ENCODE results near the gene SLMAP. TPM values are rescaled to one million over a fixed set of nuclear protein-coding genes. Genes with fewer than 3 reads are reported as not detected.

SLMAP gene
- 10.5 and 11.7 TPM in 2 replicates for polyA plus RNA-seq (2012; rRNA removed)
- polyA plus RNA-seq (2012; cell fraction: cytosol; rRNA removed), result 14.4 and 16.5 TPM in 2 replicates
- polyA plus RNA-seq (2012; cell fraction: nucleus; rRNA removed), result 13.9 and 19.8 TPM in 2 replicates

- Histone ChIP-seq H3K79me2 (ENCODE audit: insufficient read depth) (peaks cover 48% of the 10 kb centered on the region), H3K4me2 (peak within 1 kb of the TSS; percentile 94), H3K4me1 (ENCODE audit: control insufficient read depth in 1 of 2, insufficient read depth in 2 of 2, low read depth in 1 of 2, low read length in 1 of 2) (peaks cover 12 to 14% of the 10 kb centered on the region in 2 experiments; a peak in 3 of 4 replicates), H2AFZ (ENCODE audit: low read depth) (peak within 1 kb of the TSS; percentile 100), H3K9me3 (no peaks in the 10 kb centered on the region), H4K20me1 (ENCODE audit: insufficient read depth) (peaks cover 26% of the 10 kb centered on the region), H3K9ac (peak within 1 kb of the TSS; percentile 85), H3K27me3 (ENCODE audit: insufficient read depth) (no peaks in the 10 kb centered on the region), H3K27ac (ENCODE audit: low read depth in 2 of 2, low read length in 1 of 2) (peak within 1 kb of the TSS; percentile 82 to 91), H3K36me3 (replicated peaks in 1 of 2; ENCODE audit: control insufficient read depth in 1 of 2, insufficient read depth in 2 of 2, low read length in 1 of 2) (peaks cover 9 to 31% of the 10 kb centered on the region in 2 experiments), H3K9me2 (no peaks in the 10 kb centered on the region), H3F3A (replicated peaks; ENCODE audit: insufficient read depth) (peaks cover 9% of the 10 kb centered on the region), H3K4me3 (ENCODE audit: low read depth in 2 of 2, low read length in 1 of 2) (peak within 1 kb of the TSS; percentile 89 to 94)
- peak; percentile 96 for DNase-seq
- ChIA-PET POLR2A (interaction anchor here (0.6 to 1.7 kb wide), 3 partner anchors 63 to 159 kb away, joined by 3 to 7 read pairs (median 4); partner anchors contain the start of genes ARF4 and DENND6A), CTCF (interaction anchor here (0.6 to 1.2 kb wide), 2 partner anchors 109 to 151 kb away, joined by 3 read pairs; no protein-coding TSS in a partner anchor)
- 0% methylated on average over 14 of the region's 48 CpGs for WGBS (ENCODE audit: low lambda C conversion rate)
- TF ChIP-seq POLR2AphosphoS5 (IDR thresholded peaks at IDR 0.05; ENCODE audit: low read depth, low read length) (peak; percentile 61; the same call in 1 of the 2 replicates), RAD21 (IDR thresholded peaks at IDR 0.05; ENCODE audit: low read length) (no peak), TAF1 (IDR thresholded peaks at IDR 0.05; ENCODE audit: borderline replicate concordance, low read depth, low read length) (peak; percentile 80), SIN3A (IDR thresholded peaks at IDR 0.05; ENCODE audit: borderline replicate concordance, low read depth, low read length) (peak; percentile 96), ZBTB33 (IDR thresholded peaks at IDR 0.05; ENCODE audit: borderline replicate concordance, low read depth) (peak; percentile 81), TCF12 (IDR thresholded peaks at IDR 0.05) (0 out of 2 replicates have a peak, but pooled peaks have one; percentile 25), MAX (IDR thresholded peaks at IDR 0.05; ENCODE audit: low read depth) (peak; percentile 58; the same call in 1 of the 2 replicates), YY1 (IDR thresholded peaks at IDR 0.05; ENCODE audit: low read depth) (peak; percentile 100), IRF3 (IDR thresholded peaks at IDR 0.05; ENCODE audit: low read depth, low read length) (no peak), SMC3 (IDR thresholded peaks at IDR 0.05; ENCODE audit: low read depth, low read length) (no peak), MXI1 (IDR thresholded peaks at IDR 0.05; ENCODE audit: low read depth, low read length) (peak; percentile 78), ELF1 (IDR thresholded peaks at IDR 0.05) (peak; percentile 86), TEAD4 (IDR thresholded peaks at IDR 0.05; ENCODE audit: borderline replicate concordance, insufficient read depth) (no peak), FOSL2 (IDR thresholded peaks at IDR 0.05; ENCODE audit: borderline replicate concordance, low read depth) (no peak), GABPA (IDR thresholded peaks at IDR 0.05; ENCODE audit: low read depth) (peak; percentile 33; the same call in 1 of the 2 replicates)
- TF ChIP-seq, protein P1, sequence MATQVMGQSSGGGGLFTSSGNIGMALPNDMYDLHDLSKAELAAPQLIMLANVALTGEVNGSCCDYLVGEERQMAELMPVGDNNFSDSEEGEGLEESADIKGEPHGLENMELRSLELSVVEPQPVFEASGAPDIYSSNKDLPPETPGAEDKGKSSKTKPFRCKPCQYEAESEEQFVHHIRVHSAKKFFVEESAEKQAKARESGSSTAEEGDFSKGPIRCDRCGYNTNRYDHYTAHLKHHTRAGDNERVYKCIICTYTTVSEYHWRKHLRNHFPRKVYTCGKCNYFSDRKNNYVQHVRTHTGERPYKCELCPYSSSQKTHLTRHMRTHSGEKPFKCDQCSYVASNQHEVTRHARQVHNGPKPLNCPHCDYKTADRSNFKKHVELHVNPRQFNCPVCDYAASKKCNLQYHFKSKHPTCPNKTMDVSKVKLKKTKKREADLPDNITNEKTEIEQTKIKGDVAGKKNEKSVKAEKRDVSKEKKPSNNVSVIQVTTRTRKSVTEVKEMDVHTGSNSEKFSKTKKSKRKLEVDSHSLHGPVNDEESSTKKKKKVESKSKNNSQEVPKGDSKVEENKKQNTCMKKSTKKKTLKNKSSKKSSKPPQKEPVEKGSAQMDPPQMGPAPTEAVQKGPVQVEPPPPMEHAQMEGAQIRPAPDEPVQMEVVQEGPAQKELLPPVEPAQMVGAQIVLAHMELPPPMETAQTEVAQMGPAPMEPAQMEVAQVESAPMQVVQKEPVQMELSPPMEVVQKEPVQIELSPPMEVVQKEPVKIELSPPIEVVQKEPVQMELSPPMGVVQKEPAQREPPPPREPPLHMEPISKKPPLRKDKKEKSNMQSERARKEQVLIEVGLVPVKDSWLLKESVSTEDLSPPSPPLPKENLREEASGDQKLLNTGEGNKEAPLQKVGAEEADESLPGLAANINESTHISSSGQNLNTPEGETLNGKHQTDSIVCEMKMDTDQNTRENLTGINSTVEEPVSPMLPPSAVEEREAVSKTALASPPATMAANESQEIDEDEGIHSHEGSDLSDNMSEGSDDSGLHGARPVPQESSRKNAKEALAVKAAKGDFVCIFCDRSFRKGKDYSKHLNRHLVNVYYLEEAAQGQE (IDR thresholded peaks at IDR 0.05; ENCODE audit: low read depth, low read length), result 0 out of 2 replicates have a peak, but pooled peaks have one; percentile 50
- TF ChIP-seq, protein P2, sequence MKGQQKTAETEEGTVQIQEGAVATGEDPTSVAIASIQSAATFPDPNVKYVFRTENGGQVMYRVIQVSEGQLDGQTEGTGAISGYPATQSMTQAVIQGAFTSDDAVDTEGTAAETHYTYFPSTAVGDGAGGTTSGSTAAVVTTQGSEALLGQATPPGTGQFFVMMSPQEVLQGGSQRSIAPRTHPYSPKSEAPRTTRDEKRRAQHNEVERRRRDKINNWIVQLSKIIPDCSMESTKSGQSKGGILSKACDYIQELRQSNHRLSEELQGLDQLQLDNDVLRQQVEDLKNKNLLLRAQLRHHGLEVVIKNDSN (IDR thresholded peaks at IDR 0.05; ENCODE audit: borderline replicate concordance, low read depth), result peak; percentile 99
- TF ChIP-seq, protein P3, sequence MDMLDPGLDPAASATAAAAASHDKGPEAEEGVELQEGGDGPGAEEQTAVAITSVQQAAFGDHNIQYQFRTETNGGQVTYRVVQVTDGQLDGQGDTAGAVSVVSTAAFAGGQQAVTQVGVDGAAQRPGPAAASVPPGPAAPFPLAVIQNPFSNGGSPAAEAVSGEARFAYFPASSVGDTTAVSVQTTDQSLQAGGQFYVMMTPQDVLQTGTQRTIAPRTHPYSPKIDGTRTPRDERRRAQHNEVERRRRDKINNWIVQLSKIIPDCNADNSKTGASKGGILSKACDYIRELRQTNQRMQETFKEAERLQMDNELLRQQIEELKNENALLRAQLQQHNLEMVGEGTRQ (IDR thresholded peaks at IDR 0.05; ENCODE audit: borderline replicate concordance, low read depth, low read length), result peak; percentile 82
These were observed at the start of gene SLMAP for GRCh38 chr3:57755741-57756527. TSS of gene SLMAP (plus strand) at chr3:57756309. CDS start at chr3:57757652, 1,343 bp downstream.

Measured in SK-N-SH (cell line).